ENCODE measurements around the gene FAP. TPM values are rescaled to one million over a fixed set of nuclear protein-coding genes. Genes with fewer than 3 reads are reported as not detected.

Gene FAP
- total and polyA plus RNA-seq, 2 of the 8 experiments (the other 6 are each of a cell fraction or from before 2014, with no cell fraction given), result not detected

GRCh38 chr2:162198239-162198638 lies 45.0 kb downstream of the FAP start:
- Histone ChIP-seq H3K79me1 (ENCODE audit: low read depth, low read length) (no peaks in the 10 kb centered on the region), H3K27me3 (replicated peaks in 1 of 4; ENCODE audit: control insufficient read depth in 3 of 4, extremely low read depth in 1 of 4, insufficient read depth in 3 of 4, low read length in 3 of 4) (no peaks in the 10 kb centered on the region), H3K23ac (ENCODE audit: insufficient read length) (no peak overlapping the region), H3K79me2 (ENCODE audit: control insufficient read depth in 1 of 2, insufficient read depth in 2 of 2, low read length in 2 of 2) (no peaks in the 10 kb centered on the region), H3K4me1 (replicated peaks in 1 of 4; ENCODE audit: control insufficient read depth in 3 of 4, insufficient read depth in 4 of 4, low read length in 3 of 4) (no peaks in the 10 kb centered on the region), H3K56ac (replicated peaks; ENCODE audit: insufficient read length, low read depth, low read length) (no peak overlapping the region), H4K8ac (ENCODE audit: extremely low read depth, insufficient read depth, low read length) (no peak overlapping the region), H2AFZ (ENCODE audit: low read length) (no peak overlapping the region), H3K9me3 (ENCODE audit: insufficient read depth in 2 of 2, low read depth in 1 of 2, low read length in 1 of 2) (no peaks in the 10 kb centered on the region), H3K4me3 (ENCODE audit: extremely low read depth in 1 of 4, insufficient read depth in 2 of 4, low read depth in 3 of 4, low read length in 4 of 4) (no peak overlapping the region), H3K18ac (ENCODE audit: extremely low read depth, low read length) (no peak overlapping the region), H3K4ac (replicated peaks; ENCODE audit: insufficient read length, low read depth, low read length) (no peak overlapping the region), H3K36me3 (ENCODE audit: control insufficient read depth in 2 of 4, insufficient read depth in 4 of 4, low read length in 3 of 4) (no peaks in the 10 kb centered on the region), H3K9ac (replicated peaks in 1 of 4; ENCODE audit: extremely low read depth in 1 of 4, low read depth in 3 of 4, low read length in 3 of 4) (no peak overlapping the region), H2BK5ac (ENCODE audit: low read depth, low read length) (no peak overlapping the region), H4K5ac (ENCODE audit: insufficient read length, low read depth, low read length) (no peak overlapping the region), H4K91ac (replicated peaks; ENCODE audit: insufficient read length, low read length) (no peak overlapping the region), H3K23me2 (ENCODE audit: low read depth, low read length) (no peaks in the 10 kb centered on the region), H2BK20ac (ENCODE audit: low read length) (no peak overlapping the region), H3K4me2 (ENCODE audit: insufficient read depth in 1 of 2, low read depth in 2 of 2, low read length in 2 of 2) (no peak overlapping the region), H2BK12ac (ENCODE audit: low read depth, low read length) (no peak overlapping the region), H2BK15ac (ENCODE audit: low read length) (no peak overlapping the region), H4K20me1 (replicated peaks in 1 of 2; ENCODE audit: control insufficient read depth in 1 of 2, insufficient read depth in 2 of 2, low read length in 2 of 2) (no peaks in the 10 kb centered on the region), H3K27ac (ENCODE audit: low read depth, low read length) (no peak overlapping the region), H2AK5ac (ENCODE audit: low read depth, low read length) (no peak overlapping the region), H3K14ac (ENCODE audit: insufficient read length) (no peak overlapping the region), H2BK120ac (replicated peaks; ENCODE audit: low read depth, low read length) (no peak overlapping the region)
- DNase-seq (ENCODE audit: low read depth in 1 of 2, low spot score in 2 of 2), result no peak
- ChIA-PET POLR2A (ENCODE audit: partially characterized antibody) (no interaction called here), CTCF (ENCODE audit: partially characterized antibody) (interaction anchor here (0.9 to 1.5 kb wide), 6 partner anchors 9 to 102 kb away, joined by 3 to 9 read pairs (median 4); no protein-coding TSS in a partner anchor)
- 91% methylated on average over 9 of the region's 9 CpGs; no CpG with 5 or more reads in 1 of the 2 experiments for WGBS, 2 experiments (ENCODE audit: extremely low coverage in 1 of 2, insufficient coverage in 1 of 2, insufficient read length in 1 of 2, insufficient replicate concordance in 2 of 2, low coverage in 1 of 2, low lambda C conversion rate in 2 of 2, missing lambda C conversion rate in 1 of 2)
- FAIRE-seq, result no peak
- TF ChIP-seq SP2 (IDR thresholded peaks at IDR 0.05; ENCODE audit: low read length) (no peak), MAX (IDR thresholded peaks at IDR 0.05) (no peak), POLR2A (IDR thresholded peaks at IDR 0.05; ENCODE audit: control extremely low read depth in 1 of 2, low read depth in 2 of 2, low read length in 2 of 2) (no peak), JUND (IDR thresholded peaks at IDR 0.05; ENCODE audit: low read length) (no peak), TBP (IDR thresholded peaks at IDR 0.05; ENCODE audit: low read depth, low read length) (no peak), POU5F1 (IDR thresholded peaks at IDR 0.05; ENCODE audit: low read depth, low read length) (no peak), NANOG (IDR thresholded peaks at IDR 0.05; ENCODE audit: insufficient read depth, low read depth, low read length, poor library complexity, severe bottlenecking) (no peak), CREB1 (IDR thresholded peaks at IDR 0.05) (no peak), CBX8 (IDR thresholded peaks at IDR 0.05; ENCODE audit: borderline replicate concordance, low read depth, low read length) (no peak), SRF (IDR thresholded peaks at IDR 0.05; ENCODE audit: low read depth, low read length) (no peak), GTF2F1 (IDR thresholded peaks at IDR 0.05; ENCODE audit: borderline replicate concordance, low read depth, low read length) (no peak), ATF3 (IDR thresholded peaks at IDR 0.05; ENCODE audit: insufficient read depth, low read depth, low read length) (no peak), TEAD4 (IDR thresholded peaks at IDR 0.05; ENCODE audit: low read depth, low read length) (no peak), MAFK (IDR thresholded peaks at IDR 0.05; ENCODE audit: low read depth, low read length) (no peak), SIN3A (conservative IDR thresholded peaks at IDR 0.05 in 1 of 2, IDR thresholded peaks at IDR 0.05 in 1 of 2; ENCODE audit: low read depth in 1 of 2, low read length in 2 of 2) (no peak)

Measured in H1 (cell line).